HepG2 (cell line): Measurements from ENCODE around the gene MAPK11. TPM values are rescaled to one million over a fixed set of nuclear protein-coding genes. Genes with fewer than 3 reads are reported as not detected.

ENCODE experiments used
- ADNP ChIP-seq: sonication (generic); formaldehyde crosslinking; IDR thresholded peaks from 2 replicates; pipeline ENCODE4 v1.4.0; 2020; ENCODE audit warnings: missing genetic modification reagents
- ATM ChIP-seq: fragments of 450-650 bp; IDR thresholded peaks from 2 replicates; pipeline ENCODE4 v1.7.1; 2017; ENCODE audit warnings: mild to moderate bottlenecking, borderline replicate concordance
- BRD4 ChIP-seq: sonication (generic); formaldehyde crosslinking; IDR thresholded peaks from 2 replicates; pipeline ENCODE4 v1.4.0; 2020; ENCODE audit warnings: missing genetic modification reagents
- CEBPB ChIP-seq: IDR thresholded peaks from 2 replicates; pipeline ENCODE4 v1.6.1; 2011; ENCODE audit warnings: low read depth, low read length, improper control_type of control experiment, borderline replicate concordance
- HIVEP1 ChIP-seq: sonication (generic); formaldehyde crosslinking; IDR thresholded peaks from 2 replicates; pipeline ENCODE4 v1.4.0; 2020; ENCODE audit warnings: mild to moderate bottlenecking, missing genetic modification reagents
- HNRNPLL ChIP-seq: fragments of 200-400 bp; formaldehyde crosslinking; IDR thresholded peaks from 2 replicates; pipeline ENCODE4 v1.6.1; 2017; ENCODE audit warnings: mild to moderate bottlenecking, low read depth, low read length; ENCODE audit not compliant: poor library complexity, severe bottlenecking
- KLF12 ChIP-seq: sonication (generic); formaldehyde crosslinking; IDR thresholded peaks from 2 replicates; pipeline ENCODE4 v1.4.0; 2020; ENCODE audit warnings: missing genetic modification reagents, borderline replicate concordance
- MAFG ChIP-seq: sonication (generic); formaldehyde crosslinking; IDR thresholded peaks from 2 replicates; pipeline ENCODE4 v1.5.1; 2020; ENCODE audit warnings: mild to moderate bottlenecking, missing genetic modification reagents
- MEIS2 ChIP-seq: sonication (generic); formaldehyde crosslinking; IDR thresholded peaks from 2 replicates; pipeline ENCODE4 v1.9.0; 2021; ENCODE audit warnings: mild to moderate bottlenecking, missing genetic modification reagents
- PITX1 ChIP-seq: sonication (generic); formaldehyde crosslinking; IDR thresholded peaks from 2 replicates; pipeline ENCODE4 v1.5.1; 2020; ENCODE audit warnings: mild to moderate bottlenecking, missing genetic modification reagents
- POGZ ChIP-seq: sonication (generic); formaldehyde crosslinking; IDR thresholded peaks from 2 replicates; pipeline ENCODE4 v1.4.0; 2020; ENCODE audit warnings: mild to moderate bottlenecking, missing genetic modification reagents
- RELA ChIP-seq: sonication (generic); formaldehyde crosslinking; IDR thresholded peaks from 2 replicates; pipeline ENCODE4 v1.4.0; 2020; ENCODE audit warnings: missing genetic modification reagents
- ZNF138 ChIP-seq: sonication (generic); formaldehyde crosslinking; IDR thresholded peaks from 2 replicates; pipeline ENCODE4 v1.5.0; 2020; ENCODE audit warnings: mild to moderate bottlenecking, low read depth, missing genetic modification reagents
- ZNF557 ChIP-seq: sonication (generic); formaldehyde crosslinking; IDR thresholded peaks from 2 replicates; pipeline ENCODE4 v1.4.0; 2020; ENCODE audit warnings: missing genetic modification reagents
- ZNF674 ChIP-seq: sonication (generic); formaldehyde crosslinking; IDR thresholded peaks from 2 replicates; pipeline ENCODE4 v1.5.0; 2020; ENCODE audit warnings: low read depth, mild to moderate bottlenecking, missing genetic modification reagents
- ZNF781 ChIP-seq: sonication (generic); formaldehyde crosslinking; IDR thresholded peaks from 2 replicates; pipeline ENCODE4 v1.5.1; 2020; ENCODE audit warnings: borderline replicate concordance, mild to moderate bottlenecking, missing genetic modification reagents; ENCODE audit errors: not compliant biosample characterization
- ZNF83 ChIP-seq: sonication (generic); formaldehyde crosslinking; IDR thresholded peaks from 2 replicates; pipeline ENCODE4 v1.4.0; 2020; ENCODE audit warnings: missing genetic modification reagents, mild to moderate bottlenecking, borderline replicate concordance
- polyA plus RNA-seq, 8 experiments: library from polyadenylated mRNA; depleted of rRNA in 3 of 8; stranded (reverse) in 7 of 8; unstranded in 1 of 8; fragments of >200 nt; fragmentation: Illumina TruSeq in 4 of 8; extraction: Trizol in 4 of 8; gene quantifications; 2 replicates each; pipeline versions ENCODE4 v1.2.1 to v1.2.3, GENCODE V29; 2011 to 2016; ENCODE audit warnings: low read depth in 4 of 8, missing spikeins in 1 of 8, mixed read lengths in 1 of 8; ENCODE audit not compliant: insufficient read depth in 1 of 8
- total RNA-seq, 5 experiments: library from RNA; depleted of rRNA; stranded (reverse); fragments of >200 nt; fragmentation: Illumina TruSeq; extraction: Trizol; gene quantifications; 2 replicates each; pipeline ENCODE4 v1.2.3, GENCODE V29; 2016; ENCODE audit warnings: low read depth in 1 of 5
- TF ChIP-seq, protein P1 (sequence below): sonication (generic); formaldehyde crosslinking; IDR thresholded peaks from 2 replicates; pipeline ENCODE4 v1.4.0; 2020; ENCODE audit warnings: missing genetic modification reagents
- TF ChIP-seq, protein P2 (sequence below): fragments of 450-650 bp; IDR thresholded peaks from 2 replicates; pipeline ENCODE4 v1.6.1; 2017
- TF ChIP-seq, protein P3 (sequence below): sonication (generic); formaldehyde crosslinking; IDR thresholded peaks from 2 replicates; pipeline ENCODE4 v1.4.0; 2020; ENCODE audit warnings: mild to moderate bottlenecking, missing genetic modification reagents
- TF ChIP-seq, protein P4 (sequence below): IDR thresholded peaks from 2 replicates; pipeline ENCODE4 v1.6.1; 2018; ENCODE audit warnings: missing genetic modification reagents, mild to moderate bottlenecking, missing compliant biosample characterization
- TF ChIP-seq, protein P5 (sequence below): sonication (generic); formaldehyde crosslinking; IDR thresholded peaks from 2 replicates; pipeline ENCODE4 v1.4.0; 2020; ENCODE audit warnings: mild to moderate bottlenecking, missing genetic modification reagents

MAPK11 gene
- total and polyA plus RNA-seq, 2 of the 13 experiments (the other 11 are each of a cell fraction or from before 2014, with no cell fraction given), result 0.15 to 0.17 TPM

DNA sequence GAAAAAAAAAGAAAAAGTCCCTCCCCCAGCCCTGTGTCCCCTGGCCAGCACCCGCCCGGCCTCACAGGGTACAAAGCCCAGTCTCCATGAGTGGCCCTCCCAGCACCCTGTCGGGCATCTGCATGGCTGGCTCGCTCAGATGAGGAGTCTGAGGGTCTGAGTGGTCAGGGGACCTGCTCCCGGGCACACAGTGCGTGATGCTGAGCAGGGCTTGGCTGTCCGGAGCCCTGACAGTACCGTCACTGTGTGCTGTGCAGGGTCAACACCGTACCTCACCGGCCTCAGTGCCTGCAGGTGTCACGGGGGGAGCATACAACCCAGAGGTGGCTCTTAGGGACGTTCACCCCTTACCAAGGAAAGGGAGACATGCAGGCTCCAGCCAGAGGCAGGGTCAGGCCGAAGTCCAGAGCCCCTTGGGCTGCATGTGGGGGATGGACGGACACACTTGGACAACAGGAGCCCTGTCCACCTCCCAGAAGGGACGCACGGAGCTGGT, 40.8 kb upstream of the MAPK11 start (continued):
- TF ChIP-seq, protein P1, sequence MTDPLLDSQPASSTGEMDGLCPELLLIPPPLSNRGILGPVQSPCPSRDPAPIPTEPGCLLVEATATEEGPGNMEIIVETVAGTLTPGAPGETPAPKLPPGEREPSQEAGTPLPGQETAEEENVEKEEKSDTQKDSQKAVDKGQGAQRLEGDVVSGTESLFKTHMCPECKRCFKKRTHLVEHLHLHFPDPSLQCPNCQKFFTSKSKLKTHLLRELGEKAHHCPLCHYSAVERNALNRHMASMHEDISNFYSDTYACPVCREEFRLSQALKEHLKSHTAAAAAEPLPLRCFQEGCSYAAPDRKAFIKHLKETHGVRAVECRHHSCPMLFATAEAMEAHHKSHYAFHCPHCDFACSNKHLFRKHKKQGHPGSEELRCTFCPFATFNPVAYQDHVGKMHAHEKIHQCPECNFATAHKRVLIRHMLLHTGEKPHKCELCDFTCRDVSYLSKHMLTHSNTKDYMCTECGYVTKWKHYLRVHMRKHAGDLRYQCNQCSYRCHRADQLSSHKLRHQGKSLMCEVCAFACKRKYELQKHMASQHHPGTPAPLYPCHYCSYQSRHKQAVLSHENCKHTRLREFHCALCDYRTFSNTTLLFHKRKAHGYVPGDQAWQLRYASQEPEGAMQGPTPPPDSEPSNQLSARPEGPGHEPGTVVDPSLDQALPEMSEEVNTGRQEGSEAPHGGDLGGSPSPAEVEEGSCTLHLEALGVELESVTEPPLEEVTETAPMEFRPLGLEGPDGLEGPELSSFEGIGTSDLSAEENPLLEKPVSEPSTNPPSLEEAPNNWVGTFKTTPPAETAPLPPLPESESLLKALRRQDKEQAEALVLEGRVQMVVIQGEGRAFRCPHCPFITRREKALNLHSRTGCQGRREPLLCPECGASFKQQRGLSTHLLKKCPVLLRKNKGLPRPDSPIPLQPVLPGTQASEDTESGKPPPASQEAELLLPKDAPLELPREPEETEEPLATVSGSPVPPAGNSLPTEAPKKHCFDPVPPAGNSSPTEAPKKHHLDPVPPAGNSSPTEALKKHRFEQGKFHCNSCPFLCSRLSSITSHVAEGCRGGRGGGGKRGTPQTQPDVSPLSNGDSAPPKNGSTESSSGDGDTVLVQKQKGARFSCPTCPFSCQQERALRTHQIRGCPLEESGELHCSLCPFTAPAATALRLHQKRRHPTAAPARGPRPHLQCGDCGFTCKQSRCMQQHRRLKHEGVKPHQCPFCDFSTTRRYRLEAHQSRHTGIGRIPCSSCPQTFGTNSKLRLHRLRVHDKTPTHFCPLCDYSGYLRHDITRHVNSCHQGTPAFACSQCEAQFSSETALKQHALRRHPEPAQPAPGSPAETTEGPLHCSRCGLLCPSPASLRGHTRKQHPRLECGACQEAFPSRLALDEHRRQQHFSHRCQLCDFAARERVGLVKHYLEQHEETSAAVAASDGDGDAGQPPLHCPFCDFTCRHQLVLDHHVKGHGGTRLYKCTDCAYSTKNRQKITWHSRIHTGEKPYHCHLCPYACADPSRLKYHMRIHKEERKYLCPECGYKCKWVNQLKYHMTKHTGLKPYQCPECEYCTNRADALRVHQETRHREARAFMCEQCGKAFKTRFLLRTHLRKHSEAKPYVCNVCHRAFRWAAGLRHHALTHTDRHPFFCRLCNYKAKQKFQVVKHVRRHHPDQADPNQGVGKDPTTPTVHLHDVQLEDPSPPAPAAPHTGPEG (CRISPR knock-in tag), result no peak
- TF ChIP-seq PITX1 (CRISPR knock-in tag) (no peak), ADNP (CRISPR knock-in tag) (no peak), ZNF781 (no peak), HNRNPLL (no peak), ZNF674 (CRISPR knock-in tag) (no peak), ATM (no peak), POGZ (CRISPR knock-in tag) (no peak), MEIS2 (CRISPR knock-in tag) (0 out of 2 replicates have a peak, but pooled peaks have one; percentile 31), RELA (CRISPR knock-in tag) (no peak), KLF12 (CRISPR knock-in tag) (no peak), CEBPB (no peak), MAFG (CRISPR knock-in tag) (no peak), ZNF83 (CRISPR knock-in tag) (no peak), BRD4 (CRISPR knock-in tag) (no peak), ZNF138 (CRISPR knock-in tag) (no peak), ZNF557 (no peak), HIVEP1 (CRISPR knock-in tag) (no peak; the same call in 1 of the 2 replicates)
- TF ChIP-seq, protein P2, sequence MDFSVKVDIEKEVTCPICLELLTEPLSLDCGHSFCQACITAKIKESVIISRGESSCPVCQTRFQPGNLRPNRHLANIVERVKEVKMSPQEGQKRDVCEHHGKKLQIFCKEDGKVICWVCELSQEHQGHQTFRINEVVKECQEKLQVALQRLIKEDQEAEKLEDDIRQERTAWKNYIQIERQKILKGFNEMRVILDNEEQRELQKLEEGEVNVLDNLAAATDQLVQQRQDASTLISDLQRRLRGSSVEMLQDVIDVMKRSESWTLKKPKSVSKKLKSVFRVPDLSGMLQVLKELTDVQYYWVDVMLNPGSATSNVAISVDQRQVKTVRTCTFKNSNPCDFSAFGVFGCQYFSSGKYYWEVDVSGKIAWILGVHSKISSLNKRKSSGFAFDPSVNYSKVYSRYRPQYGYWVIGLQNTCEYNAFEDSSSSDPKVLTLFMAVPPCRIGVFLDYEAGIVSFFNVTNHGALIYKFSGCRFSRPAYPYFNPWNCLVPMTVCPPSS, result no peak
- TF ChIP-seq, protein P3, sequence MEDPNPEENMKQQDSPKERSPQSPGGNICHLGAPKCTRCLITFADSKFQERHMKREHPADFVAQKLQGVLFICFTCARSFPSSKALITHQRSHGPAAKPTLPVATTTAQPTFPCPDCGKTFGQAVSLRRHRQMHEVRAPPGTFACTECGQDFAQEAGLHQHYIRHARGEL, result no peak
- TF ChIP-seq, protein P4, sequence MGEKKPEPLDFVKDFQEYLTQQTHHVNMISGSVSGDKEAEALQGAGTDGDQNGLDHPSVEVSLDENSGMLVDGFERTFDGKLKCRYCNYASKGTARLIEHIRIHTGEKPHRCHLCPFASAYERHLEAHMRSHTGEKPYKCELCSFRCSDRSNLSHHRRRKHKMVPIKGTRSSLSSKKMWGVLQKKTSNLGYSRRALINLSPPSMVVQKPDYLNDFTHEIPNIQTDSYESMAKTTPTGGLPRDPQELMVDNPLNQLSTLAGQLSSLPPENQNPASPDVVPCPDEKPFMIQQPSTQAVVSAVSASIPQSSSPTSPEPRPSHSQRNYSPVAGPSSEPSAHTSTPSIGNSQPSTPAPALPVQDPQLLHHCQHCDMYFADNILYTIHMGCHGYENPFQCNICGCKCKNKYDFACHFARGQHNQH (CRISPR knock-in tag), result no peak
- TF ChIP-seq, protein P5, sequence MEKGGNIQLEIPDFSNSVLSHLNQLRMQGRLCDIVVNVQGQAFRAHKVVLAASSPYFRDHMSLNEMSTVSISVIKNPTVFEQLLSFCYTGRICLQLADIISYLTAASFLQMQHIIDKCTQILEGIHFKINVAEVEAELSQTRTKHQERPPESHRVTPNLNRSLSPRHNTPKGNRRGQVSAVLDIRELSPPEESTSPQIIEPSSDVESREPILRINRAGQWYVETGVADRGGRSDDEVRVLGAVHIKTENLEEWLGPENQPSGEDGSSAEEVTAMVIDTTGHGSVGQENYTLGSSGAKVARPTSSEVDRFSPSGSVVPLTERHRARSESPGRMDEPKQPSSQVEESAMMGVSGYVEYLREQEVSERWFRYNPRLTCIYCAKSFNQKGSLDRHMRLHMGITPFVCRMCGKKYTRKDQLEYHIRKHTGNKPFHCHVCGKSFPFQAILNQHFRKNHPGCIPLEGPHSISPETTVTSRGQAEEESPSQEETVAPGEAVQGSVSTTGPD, result no peak
